Ureter (tissue), 1 donor: ENCODE results near the gene PCIF1. TPM values are rescaled to one million over a fixed set of nuclear protein-coding genes. Genes with fewer than 3 reads are reported as not detected.
"Not testable (repeated sequence)": the region's sequence is repeated elsewhere in the genome, so short reads cannot be mapped to it uniquely, and the experiment has no call there.

Experiments
- DNase-seq: peaks from one replicate; pipeline ENCODE4 v3.0.0-alpha.2; 2020; ENCODE audit warnings: low spot score
- total RNA-seq: library from RNA; stranded (reverse); gene quantifications from one replicate; pipeline ENCODE4 v1.2.4, GENCODE V29; 2023
- donor health status: DM: yes; HTN: yes; CAD: no.

The PCIF1 gene
- total RNA-seq, 1 donor from 2014 or later, result 37.5 TPM

GRCh38 chr20:45924391-45925261 is 9.9 kb upstream of the PCIF1 start:
- no peak for DNase-seq

GRCh38 chr20:45925821-45926506 is 8.5 kb upstream of the PCIF1 start:
- no peak for DNase-seq

GRCh38 chr20:45926731-45927070 is 7.8 kb upstream of the PCIF1 start:
- DNase-seq, result no peak

- DNase-seq, result no peak
Observed at GRCh38 chr20:45927071-45927878, 7.2 kb upstream of the PCIF1 start.

GRCh38 chr20:45931680-45932079 is 2.8 kb upstream of the PCIF1 start:
- DNase-seq, result not testable (repeated sequence)

GRCh38 chr20:45933266-45934045 is 1.0 kb upstream of the PCIF1 start:
- peak; percentile 79 for DNase-seq

- DNase-seq, result no peak
Observed at GRCh38 chr20:45934046-45934585, 367 bp upstream of the PCIF1 start.

GRCh38 chr20:45935416-45936046 is 1.0 kb downstream of the PCIF1 start:
- no peak for DNase-seq

- DNase-seq, result no peak
Observed at GRCh38 chr20:45937765-45938164, 3.3 kb downstream of the PCIF1 start.

GRCh38 chr20:45938727-45939438 is 4.4 kb downstream of the PCIF1 start:
- DNase-seq, result no peak

GRCh38 chr20:45940053-45940452 is 5.6 kb downstream of the PCIF1 start:
- no peak for DNase-seq

- DNase-seq, result no peak
Observed at GRCh38 chr20:45940469-45940868, 6.0 kb downstream of the PCIF1 start.

GRCh38 chr20:45943613-45944012 is 9.1 kb downstream of the PCIF1 start:
- no peak for DNase-seq

- no peak for DNase-seq
Observed at GRCh38 chr20:45944151-45944964, 9.9 kb downstream of the PCIF1 start.

- no peak for DNase-seq
Observed at GRCh38 chr20:45944965-45945677, 10.6 kb downstream of the PCIF1 start.

- DNase-seq, result no peak
Observed at GRCh38 chr20:45945678-45946148, 11.2 kb downstream of the PCIF1 start.

GRCh38 chr20:45946149-45946970 is 11.9 kb downstream of the PCIF1 start:
- DNase-seq, result no peak
